Measurements from ENCODE around the gene MDM1.
A peak's percentile ranks its signal among the peaks of the same experiment; 100 is the strongest.

The MDM1 gene

GRCh38 chr12:68331869-68332727 lies at the start of gene MDM1:
TSS of gene MDM1 (minus strand) at chr12:68332362. CDS start at chr12:68332245, 117 bp downstream.
- H3K4me3 ChIP-seq (replicated peaks in 1 of 2; ENCODE audit: low read depth in 2 of 2, low read length in 2 of 2), result peak within 1 kb of the TSS; percentile 74 to 85
- DNase-seq (ENCODE audit: low read depth in 2 of 2), result peak; percentile 98
- no peak for TF ChIP-seq CTCF (IDR thresholded peaks at IDR 0.05; ENCODE audit: low read depth, low read length)

- no peak for DNase-seq (ENCODE audit: low read depth in 2 of 2)
- no peak overlapping the region for H3K4me3 ChIP-seq (replicated peaks in 1 of 2; ENCODE audit: low read depth in 2 of 2, low read length in 2 of 2)
- no peak for TF ChIP-seq CTCF (IDR thresholded peaks at IDR 0.05; ENCODE audit: low read depth, low read length)
Measured at GRCh38 chr12:68381476-68382219, 49.5 kb upstream of the MDM1 start.

- no peak for TF ChIP-seq CTCF (IDR thresholded peaks at IDR 0.05; ENCODE audit: low read depth, low read length)
- no peak overlapping the region for H3K4me3 ChIP-seq (replicated peaks in 1 of 2; ENCODE audit: low read depth in 2 of 2, low read length in 2 of 2)
- DNase-seq (ENCODE audit: low read depth in 2 of 2), result peak; percentile 24 to 46
Measured at GRCh38 chr12:68378872-68379606, 46.9 kb upstream of the MDM1 start.

- TF ChIP-seq CTCF (IDR thresholded peaks at IDR 0.05; ENCODE audit: low read depth, low read length), result no peak
- DNase-seq (ENCODE audit: low read depth in 2 of 2), result no peak
- no peak overlapping the region for H3K4me3 ChIP-seq (replicated peaks in 1 of 2; ENCODE audit: low read depth in 2 of 2, low read length in 2 of 2)
Measured at GRCh38 chr12:68377881-68378280, 45.7 kb upstream of the MDM1 start.

- TF ChIP-seq CTCF (IDR thresholded peaks at IDR 0.05; ENCODE audit: low read depth, low read length), result no peak
- DNase-seq (ENCODE audit: low read depth in 2 of 2), result no peak
Measured at GRCh38 chr12:68376901-68377300, 44.7 kb upstream of the MDM1 start.

More at GRCh38 chr12:68376901-68377300, 44.7 kb upstream of the MDM1 start:
- no peak overlapping the region for H3K4me3 ChIP-seq (replicated peaks in 1 of 2; ENCODE audit: low read depth in 2 of 2, low read length in 2 of 2)

Measured in cardiac fibroblast (primary cell).